ENCODE results near the gene C1RL. TPM values are rescaled to one million over a fixed set of nuclear protein-coding genes. Genes with fewer than 3 reads are reported as not detected.
"Not testable (repeated sequence)": the region's sequence is repeated elsewhere in the genome, so short reads cannot be mapped to it uniquely, and the experiment has no call there.

The C1RL gene
- total RNA-seq, 1 donor from 2014 or later, result 14.4 TPM

DNA sequence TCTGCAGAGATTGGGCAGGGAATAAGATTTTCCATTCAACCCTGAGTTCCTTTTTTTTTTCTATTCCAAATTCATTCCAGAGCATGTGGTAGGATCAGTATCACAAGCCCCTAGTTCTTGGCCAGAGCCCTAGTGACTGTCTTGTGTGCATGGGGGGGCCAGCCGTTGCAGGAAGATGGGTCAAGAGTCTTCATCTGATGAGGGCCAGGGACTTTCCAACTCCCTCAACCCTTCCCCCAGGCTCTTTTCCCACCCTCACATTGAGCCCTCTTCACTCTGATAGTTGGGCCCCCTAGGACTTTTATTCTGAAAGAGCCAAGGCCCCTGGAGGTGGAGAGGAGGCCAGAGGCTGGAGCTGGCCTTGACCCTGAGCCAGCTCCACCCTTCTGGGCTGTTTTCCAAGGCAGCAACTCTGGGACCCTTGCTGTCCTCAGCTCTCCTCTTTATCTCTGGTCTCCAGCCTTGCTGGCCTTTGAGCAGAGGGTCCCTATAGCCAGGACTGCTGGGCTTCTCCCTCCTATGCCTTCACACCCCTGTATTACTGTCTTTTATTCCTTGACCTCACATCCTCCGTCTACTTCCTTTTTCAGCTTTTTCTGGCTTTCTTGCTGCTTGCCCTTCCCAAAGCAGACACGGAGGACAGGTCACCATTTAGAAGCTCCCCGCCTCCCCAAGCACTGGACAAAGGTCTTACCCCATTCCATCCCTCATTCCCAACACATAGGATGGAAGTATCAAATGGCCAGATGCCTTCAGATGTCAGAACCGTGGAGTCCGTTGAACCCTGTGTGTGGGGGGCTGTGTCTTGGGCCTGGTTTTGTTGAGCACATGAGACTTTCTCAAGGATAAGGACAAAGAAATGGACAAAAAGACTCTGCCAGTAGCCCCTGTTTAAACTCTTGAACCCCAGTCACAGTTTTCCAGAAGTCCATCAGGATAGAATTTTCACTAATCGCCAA lies 14.1 kb upstream of the C1RL start:
- ATAC-seq (peak; percentile 65), DNase-seq (ENCODE audit: missing footprints) (no peak)
- intact Hi-C loops (cut with DNase I), result no loop called here

DNA sequence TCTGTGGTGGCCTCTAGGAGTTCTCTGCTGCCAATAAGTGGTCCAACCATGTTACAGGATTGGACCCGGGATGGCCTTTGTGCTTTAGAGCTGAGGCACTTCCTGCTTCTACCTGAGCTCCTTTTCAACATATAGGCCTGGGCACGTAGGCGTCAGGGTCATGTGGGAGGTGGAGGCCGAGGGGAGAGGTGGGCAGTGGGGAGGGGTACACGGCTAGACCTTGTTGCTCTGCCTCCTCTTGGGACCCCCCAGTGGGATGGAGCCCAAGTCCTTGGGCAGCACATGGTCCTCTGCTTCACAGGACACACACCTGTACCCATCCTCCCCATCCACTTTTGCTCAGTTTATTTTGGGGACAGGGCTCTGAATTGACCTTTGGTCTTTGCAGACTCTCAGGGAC lies 12.3 kb upstream of the C1RL start:
- intact Hi-C loops (cut with DNase I), result no loop called here
- ATAC-seq (no peak), DNase-seq (ENCODE audit: missing footprints) (no peak)

DNA sequence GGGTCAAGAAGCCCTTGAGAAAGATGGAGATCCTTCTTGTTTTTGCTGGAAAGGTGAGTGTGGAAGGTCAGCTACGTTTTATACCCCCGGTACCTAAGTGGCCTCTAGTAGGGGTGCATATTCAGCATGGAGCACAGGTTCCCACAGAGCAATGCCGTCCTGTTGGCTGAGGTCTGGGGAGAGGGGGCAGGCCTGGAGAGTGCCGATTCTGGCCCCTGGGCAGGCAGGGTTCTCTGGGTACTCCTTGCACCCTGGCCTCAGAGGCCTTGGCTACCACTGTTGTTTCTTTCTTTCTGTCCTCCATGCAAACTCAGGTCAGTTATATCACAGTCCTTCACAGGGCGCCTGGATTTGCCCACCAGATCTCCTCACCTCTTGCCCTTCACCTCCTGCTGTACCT lies 11.2 kb upstream of the C1RL start:
- DNase-seq (ENCODE audit: missing footprints), result no peak
- intact Hi-C loops (cut with DNase I), result no loop called here
- no peak for ATAC-seq

DNA sequence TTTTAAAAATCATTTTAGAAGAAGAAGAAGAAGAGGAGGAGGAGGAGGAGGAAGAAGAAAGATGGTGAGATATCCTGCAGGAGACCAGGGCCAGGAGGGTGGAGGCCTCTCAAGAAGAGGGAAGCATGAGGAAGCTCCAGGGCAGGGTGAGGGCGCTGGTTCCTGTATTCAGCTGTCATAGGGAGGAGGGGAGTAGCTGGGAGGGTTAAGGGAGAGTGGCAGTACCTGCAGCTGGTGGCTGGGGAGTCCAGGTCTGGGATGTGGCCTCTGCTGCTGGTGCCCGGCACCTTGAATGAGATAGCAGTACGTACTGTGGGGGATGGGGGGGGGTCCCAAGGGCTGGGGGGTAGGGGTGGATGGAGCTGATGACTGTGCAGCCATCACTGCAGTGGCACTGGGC lies 9.9 kb upstream of the C1RL start:
- ATAC-seq, result no peak
- intact Hi-C loops (cut with DNase I), result no loop called here
- no peak for DNase-seq (ENCODE audit: missing footprints)

DNA sequence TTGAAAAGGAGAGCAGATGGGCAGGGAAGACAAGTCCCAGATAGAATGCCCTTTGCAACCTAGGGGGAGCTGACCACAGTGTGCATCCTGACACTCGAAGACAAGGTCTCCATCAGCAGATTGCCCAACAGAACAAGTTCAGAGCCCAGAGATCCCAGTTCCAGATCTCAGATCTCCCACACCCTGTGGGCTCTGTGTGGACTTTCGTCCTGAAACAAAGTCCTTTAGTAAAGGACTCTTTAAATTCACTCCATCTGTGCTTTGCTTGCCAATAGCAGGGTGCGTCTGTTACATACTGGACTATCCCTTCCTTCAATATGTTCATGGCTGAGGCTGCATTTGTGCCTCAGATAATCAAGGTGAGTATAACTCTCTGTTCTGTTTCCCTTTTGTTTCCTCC lies 8.7 kb upstream of the C1RL start:
- intact Hi-C loops (cut with DNase I), result no loop called here
- no peak for ATAC-seq
- DNase-seq (ENCODE audit: missing footprints), result no peak

DNA sequence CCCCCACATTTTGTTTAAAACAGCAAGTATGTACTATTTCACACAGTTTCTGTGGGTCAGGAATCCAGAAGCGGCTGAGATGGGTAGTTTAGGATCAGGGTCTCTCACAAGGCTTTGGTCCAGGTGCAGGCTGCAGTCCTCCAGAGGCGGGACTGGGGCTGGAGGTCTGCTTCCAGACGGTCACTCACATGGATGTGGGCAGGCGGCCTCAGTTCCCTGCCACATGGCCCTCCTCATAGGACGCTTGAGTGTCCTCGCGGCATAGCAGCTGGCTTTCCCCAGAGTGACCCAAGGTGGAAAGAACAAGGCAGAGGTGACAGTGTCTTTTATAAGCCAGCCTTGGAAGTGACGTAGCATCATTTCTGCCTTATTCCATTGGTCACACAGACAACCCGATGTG lies 7.9 kb upstream of the C1RL start:
- intact Hi-C loops (cut with DNase I), result no loop called here

DNA sequence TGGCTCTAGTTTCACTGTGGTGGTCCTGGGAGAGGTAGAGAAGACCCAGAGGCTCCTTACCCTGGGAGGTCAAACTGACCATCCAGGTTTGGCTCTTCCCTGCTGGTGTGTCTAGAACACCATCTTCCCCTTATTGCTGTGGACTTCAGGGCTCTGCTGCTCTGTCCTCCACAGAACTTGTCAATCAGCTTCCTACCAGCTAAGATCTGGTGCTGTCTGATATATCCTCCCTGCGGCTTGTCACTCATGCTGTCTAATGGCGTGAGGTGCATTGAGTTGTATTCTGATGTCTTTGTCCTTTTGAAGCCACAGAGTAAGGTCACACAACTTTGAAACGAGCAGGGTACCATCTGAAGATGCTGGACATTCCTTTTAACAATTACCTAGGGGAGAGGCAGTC lies 7.2 kb upstream of the C1RL start:
- DNase-seq (ENCODE audit: missing footprints) (no peak), ATAC-seq (no peak)
- intact Hi-C loops (cut with DNase I), result no loop called here

More for the DNA sequence above, 7.9 kb upstream of the C1RL start:
- ATAC-seq (no peak), DNase-seq (ENCODE audit: missing footprints) (no peak)

DNA sequence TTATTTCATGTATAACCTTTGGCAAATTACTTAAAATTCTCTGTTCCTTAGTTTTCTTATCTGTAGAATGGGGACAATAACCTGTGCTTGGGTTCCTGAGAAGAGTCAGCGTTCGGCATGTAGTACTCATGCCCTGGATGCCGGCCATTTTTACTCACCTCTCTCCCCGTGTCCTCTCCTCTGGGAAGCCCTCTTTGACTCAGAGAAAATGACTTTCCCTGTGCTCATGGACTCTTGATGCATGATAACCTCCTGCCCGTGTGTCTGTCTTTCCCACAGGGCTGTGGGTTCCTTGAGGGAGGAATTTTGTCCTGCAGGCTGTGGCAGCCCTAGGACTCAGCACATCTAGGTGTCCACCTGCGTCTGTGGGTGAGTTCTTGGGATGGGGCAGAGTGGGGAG lies 5.8 kb upstream of the C1RL start:
- ATAC-seq (no peak), DNase-seq (ENCODE audit: missing footprints) (no peak)
- intact Hi-C loops (cut with DNase I), result loop anchor here (5.0 kb wide), 1 partner anchor 188 kb away; the partner anchor contains the start of gene ATN1

DNA sequence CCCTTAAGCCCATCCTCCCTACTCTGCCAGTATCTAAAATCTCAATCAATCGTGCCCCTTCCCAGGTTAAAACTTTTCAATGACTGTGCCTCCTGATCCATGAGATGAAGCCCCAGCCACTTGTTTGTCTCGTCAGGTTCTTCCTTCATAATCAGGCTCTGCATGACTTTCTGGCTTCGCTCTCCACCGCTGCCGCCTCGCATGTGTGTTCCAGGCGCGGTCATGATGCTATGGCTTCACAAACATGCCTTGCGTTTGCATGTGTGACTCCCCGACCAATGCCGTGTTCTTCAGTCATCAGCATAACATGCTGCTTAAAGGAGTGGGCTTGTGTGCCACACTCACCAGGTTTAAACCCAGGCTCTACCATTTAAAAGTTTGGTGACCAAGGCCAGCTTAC lies 5.0 kb upstream of the C1RL start:
- intact Hi-C loops (cut with DNase I), result loop anchor here (5.0 kb wide), 1 partner anchor 187 kb away; the partner anchor contains the start of gene ATN1
- no peak for ATAC-seq

DNA sequence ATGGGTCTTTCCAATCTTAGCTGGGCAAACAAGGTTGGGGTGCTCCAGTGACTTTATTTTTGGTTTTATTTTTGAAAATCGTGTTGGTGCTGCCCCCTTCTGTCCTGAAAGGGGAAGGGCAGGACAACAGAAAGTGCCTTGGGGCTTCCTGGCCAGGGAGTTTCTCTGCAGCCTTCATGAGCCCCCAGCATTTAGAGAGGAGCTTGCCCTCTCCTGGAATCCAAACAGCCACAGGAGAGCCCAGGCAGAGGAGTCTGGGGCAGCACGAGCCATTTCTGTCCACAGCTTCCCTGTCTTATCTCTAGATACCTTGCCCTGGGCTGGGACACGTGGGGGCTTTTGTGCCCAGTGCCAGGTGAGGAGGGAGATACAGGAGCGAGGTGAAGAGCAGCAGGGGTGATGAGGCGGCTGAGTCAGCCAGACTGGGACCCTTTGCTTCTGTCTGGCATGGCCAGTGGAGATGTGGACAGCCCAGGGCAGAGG lies 4.4 kb upstream of the C1RL start:
- intact Hi-C loops (cut with DNase I), result loop anchor here (5.0 kb wide), 1 partner anchor 186 kb away; the partner anchor contains the start of gene ATN1
- DNase-seq (ENCODE audit: missing footprints) (peak; percentile 32), ATAC-seq (no peak)

More for the DNA sequence above, 5.0 kb upstream of the C1RL start:
- no peak for DNase-seq (ENCODE audit: missing footprints)

DNA sequence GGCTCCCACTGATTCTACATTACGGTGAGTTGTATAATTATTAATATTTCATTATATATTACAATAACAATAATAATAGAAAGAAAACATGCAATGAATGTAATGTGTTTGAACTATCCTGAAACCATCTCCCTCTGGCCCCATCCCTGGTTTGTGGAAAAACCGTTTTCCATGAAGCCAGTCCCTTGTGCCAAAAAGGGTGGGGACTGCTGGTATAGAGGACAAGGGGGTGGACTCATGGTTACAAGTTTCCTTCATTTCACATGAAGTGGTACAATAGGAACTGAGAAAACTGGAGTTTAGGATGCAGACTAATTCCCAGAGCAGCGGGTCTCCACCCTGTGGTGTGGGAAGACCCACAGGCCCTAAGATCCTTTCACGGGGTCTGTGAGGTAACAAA lies 3.0 kb upstream of the C1RL start:
- intact Hi-C loops (cut with DNase I), result loop anchor here (5.0 kb wide), 1 partner anchor 185 kb away; the partner anchor contains the start of gene ATN1
- no peak for DNase-seq (ENCODE audit: missing footprints)
- ATAC-seq, result no peak

DNA sequence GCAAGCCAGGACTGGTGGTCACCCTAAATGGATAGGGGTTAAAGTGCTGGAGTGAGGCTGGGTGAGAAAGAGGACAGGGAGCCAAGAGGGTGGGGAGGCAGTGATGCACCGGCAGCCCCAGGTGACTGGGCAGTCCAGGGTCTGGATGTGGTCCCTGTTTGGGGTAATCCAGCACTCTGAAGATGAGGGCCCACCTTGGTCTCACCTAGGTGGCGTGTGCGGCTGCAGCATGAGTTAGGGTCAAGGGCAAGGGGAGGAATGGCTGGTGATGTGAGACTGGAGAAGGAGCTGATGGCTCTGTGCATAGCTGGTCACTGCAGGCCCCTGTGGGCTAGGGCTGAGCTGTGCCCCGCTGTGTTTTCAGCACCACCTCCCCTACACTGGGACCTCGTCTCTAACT lies 1.6 kb upstream of the C1RL start:
- DNase-seq (ENCODE audit: missing footprints) (no peak), ATAC-seq (no peak)
- intact Hi-C loops (cut with DNase I), result loop anchor here (5.0 kb wide), 1 partner anchor 183 kb away; the partner anchor contains the start of gene ATN1

DNA sequence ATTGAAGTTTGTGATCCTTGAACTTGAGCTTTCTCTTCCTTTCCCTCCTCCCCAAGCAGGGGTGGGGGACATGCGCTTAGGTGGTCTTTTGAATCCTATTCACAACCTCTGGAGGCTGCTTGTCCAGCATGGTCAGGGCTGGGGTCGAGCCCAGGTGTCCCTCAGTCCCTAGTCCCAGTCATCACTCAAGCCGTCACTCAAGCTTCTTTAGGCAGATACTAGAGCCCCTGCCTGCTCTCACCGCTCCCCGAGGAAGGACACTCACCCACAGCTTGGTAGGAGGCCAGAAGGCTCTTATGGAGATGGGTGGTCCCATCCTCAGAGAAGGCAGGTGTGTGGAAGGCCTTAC lies 532 bp upstream of the C1RL start:
- intact Hi-C loops (cut with DNase I), result loop anchor here (2.0 to 10.0 kb wide), 3 partner anchors 49 to 235 kb away; partner anchors contain the start of genes C12orf57, C1S and SPSB2
- ATAC-seq, result no peak
- no peak for DNase-seq (ENCODE audit: missing footprints)

DNA sequence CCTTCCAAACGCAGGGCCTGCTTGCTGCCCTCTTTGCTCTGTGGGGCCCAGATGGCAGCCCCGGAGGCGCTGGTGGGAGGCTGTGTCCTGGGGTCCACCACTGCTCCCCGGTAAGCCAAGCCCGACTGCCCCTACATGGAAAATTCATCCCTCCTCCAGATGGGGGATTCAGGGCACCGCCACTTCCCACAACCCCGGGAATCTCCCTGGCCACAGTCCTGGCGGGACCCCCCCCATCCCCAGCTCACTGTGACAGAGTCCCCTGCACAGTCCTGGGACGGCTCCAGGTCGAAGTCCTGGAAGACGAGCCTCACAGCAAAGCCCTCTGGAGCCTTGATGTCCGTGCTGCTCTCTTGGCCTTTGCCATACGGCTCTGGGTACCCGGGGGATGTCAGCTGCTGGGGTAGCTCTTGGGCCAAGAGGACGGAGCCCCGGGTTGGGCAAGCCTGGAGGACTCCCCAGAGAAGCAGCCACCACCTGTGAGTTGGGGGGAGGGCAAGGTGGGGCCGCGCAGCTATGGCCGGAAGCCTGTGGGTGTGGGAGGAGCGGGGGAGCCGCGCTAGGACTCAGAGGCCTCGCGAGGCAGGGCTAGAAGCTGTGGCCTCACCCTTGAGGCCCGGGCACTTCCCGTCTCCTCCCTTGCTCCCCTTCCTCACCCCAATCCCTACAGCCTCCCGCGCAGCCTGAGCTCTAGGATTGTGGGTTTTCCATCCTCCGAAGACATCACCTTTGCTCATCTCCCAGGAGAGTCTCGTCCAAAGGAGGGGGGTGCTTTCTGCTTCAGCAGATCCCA lies 815 bp downstream of the C1RL start:
- intact Hi-C loops (cut with DNase I), result loop anchor here (2.0 to 10.0 kb wide), 3 partner anchors 47 to 233 kb away; partner anchors contain the start of genes C12orf57, C1S and SPSB2
- ATAC-seq, result peak; percentile 87
- peak; percentile 90 for DNase-seq (ENCODE audit: missing footprints)

DNA sequence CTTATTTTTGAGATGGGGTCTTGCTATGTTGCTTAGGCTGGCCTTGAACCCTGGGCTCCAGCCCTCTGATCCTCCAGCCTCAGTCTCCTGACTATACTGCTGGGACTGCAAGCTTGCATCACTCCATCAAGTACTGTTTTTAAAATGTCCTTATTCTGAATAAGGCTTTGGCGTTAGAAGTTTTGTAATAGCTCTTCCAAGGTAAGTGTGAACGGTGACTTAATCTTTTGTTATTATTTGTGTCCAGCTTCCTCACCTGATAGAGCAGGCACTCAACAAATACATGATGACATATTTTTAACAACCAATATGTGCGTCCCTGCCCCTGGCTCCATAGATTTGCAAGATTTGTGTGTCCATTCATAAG lies 1.4 kb downstream of the C1RL start:
- no peak for DNase-seq (ENCODE audit: missing footprints)
- intact Hi-C loops (cut with DNase I), result loop anchor here (2.0 to 10.0 kb wide), 3 partner anchors 47 to 233 kb away; partner anchors contain the start of genes C12orf57, C1S and SPSB2
- ATAC-seq, result no peak

DNA sequence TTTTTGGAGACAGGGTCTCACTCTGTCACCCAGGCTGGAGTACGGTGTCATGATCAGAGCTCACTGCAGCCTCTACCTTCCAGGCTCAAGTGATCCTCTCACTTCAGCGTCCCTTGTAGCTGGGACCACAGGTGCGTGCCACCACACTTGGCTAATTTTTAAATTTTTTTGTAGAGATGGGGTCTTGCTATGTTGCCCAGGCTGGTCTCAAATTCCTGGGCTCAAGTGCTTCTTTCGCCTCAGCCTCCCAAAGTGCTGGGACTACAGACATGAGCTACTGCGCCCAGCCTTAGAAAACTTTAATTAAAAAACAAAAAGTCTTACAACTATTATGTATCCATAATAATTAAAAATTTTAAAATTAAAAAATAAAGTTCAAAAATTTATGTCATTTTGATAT lies 1.8 kb downstream of the C1RL start:
- DNase-seq (ENCODE audit: missing footprints); ATAC-seq: not testable (repeated sequence)
- intact Hi-C loops (cut with DNase I), result loop anchor here (10.0 kb wide), 1 partner anchor 232 kb away; the partner anchor contains the start of gene SPSB2

DNA sequence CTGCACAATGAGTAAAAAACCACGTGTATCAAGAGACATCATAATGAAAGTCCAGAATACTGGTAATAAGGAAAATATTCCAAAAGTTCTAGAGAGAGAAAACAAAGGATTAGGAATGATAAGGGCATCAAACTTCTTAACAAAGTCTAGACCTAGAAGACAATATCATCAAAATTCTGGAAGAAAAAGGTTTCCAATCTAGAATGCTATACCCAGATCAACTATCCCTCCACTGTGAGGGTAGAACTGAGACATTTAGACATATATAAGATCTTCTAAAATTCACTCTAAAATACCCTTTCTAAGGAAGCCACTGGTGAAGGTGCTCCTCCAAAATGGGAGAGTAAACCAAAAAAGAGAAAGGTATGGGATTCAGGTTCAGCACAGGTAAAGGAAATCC lies 2.9 kb downstream of the C1RL start:
- ATAC-seq (no peak), DNase-seq (ENCODE audit: missing footprints) (no peak)
- intact Hi-C loops (cut with DNase I), result loop anchor here (10.0 kb wide), 1 partner anchor 231 kb away; the partner anchor contains the start of gene SPSB2

DNA sequence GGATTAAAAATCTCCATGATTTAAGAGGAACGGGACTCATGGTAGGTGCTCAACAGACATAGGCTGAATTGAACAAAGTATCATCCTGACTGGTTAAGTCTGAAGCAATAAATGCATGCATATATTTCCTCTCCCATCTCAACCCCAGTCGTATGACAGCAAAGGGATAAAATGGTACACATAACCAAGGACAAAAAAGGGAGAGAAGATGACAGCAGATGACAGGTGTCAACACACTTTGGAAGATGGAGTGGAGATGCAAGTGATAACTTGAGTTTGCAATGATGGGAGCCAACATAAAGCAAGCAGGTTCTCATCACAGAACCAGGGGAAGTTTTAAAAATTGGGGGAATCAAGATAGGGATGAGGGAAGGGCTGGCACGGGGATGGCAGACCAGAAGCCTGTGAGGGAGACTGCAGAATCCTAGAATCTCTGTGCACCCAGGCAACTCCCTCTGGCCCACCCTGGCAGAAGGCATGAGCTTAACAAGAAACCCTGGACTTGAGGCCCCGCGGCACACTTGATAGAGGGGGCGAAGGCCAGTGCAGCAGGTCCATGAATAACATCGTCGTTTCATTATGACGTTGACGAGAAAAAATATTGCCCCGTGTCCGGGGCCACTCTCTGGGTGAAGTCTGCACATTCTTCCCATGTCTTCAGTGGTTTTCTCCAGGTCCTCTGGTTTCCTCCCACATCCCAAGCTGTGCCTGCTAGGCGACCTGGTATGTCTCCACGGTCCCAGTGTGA lies 5.0 kb downstream of the C1RL start:
- intact Hi-C loops (cut with DNase I), result loop anchor here (10.0 kb wide), 1 partner anchor 229 kb away; the partner anchor contains the start of gene SPSB2
- no peak for ATAC-seq
- no peak for DNase-seq (ENCODE audit: missing footprints)

Measured in Right ventricle myocardium inferior (tissue), 1 donor.